Measurements from ENCODE around the gene KIF3B. TPM values are rescaled to one million over a fixed set of nuclear protein-coding genes. Genes with fewer than 3 reads are reported as not detected.

KIF3B gene
- total and polyA plus RNA-seq, 2 of the 13 experiments (the other 11 are each of a cell fraction or from before 2014, with no cell fraction given), result 23.6 to 28.8 TPM

DNA sequence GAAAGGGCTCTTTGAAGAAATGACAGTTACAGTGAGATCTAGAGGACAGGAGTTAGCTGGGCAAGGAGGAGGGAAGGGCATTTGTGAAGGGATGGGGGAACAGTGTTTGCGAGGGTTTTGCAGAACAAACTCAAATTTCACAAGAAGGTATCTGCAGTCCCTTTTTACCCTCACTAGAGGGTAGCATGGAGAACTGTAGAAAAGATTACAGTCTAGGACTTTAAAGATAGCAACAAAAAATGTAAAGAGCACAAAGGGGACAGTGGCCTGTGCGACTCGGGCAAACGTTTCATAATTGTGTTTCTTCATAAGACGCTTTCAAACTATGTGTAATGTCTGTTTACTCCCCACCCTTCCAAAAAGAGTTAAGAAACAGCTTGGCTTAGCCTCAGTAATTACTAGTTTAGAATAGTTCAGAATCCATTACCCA is 59.5 kb downstream of the KIF3B start (continued):
- TF ChIP-seq, protein P1, sequence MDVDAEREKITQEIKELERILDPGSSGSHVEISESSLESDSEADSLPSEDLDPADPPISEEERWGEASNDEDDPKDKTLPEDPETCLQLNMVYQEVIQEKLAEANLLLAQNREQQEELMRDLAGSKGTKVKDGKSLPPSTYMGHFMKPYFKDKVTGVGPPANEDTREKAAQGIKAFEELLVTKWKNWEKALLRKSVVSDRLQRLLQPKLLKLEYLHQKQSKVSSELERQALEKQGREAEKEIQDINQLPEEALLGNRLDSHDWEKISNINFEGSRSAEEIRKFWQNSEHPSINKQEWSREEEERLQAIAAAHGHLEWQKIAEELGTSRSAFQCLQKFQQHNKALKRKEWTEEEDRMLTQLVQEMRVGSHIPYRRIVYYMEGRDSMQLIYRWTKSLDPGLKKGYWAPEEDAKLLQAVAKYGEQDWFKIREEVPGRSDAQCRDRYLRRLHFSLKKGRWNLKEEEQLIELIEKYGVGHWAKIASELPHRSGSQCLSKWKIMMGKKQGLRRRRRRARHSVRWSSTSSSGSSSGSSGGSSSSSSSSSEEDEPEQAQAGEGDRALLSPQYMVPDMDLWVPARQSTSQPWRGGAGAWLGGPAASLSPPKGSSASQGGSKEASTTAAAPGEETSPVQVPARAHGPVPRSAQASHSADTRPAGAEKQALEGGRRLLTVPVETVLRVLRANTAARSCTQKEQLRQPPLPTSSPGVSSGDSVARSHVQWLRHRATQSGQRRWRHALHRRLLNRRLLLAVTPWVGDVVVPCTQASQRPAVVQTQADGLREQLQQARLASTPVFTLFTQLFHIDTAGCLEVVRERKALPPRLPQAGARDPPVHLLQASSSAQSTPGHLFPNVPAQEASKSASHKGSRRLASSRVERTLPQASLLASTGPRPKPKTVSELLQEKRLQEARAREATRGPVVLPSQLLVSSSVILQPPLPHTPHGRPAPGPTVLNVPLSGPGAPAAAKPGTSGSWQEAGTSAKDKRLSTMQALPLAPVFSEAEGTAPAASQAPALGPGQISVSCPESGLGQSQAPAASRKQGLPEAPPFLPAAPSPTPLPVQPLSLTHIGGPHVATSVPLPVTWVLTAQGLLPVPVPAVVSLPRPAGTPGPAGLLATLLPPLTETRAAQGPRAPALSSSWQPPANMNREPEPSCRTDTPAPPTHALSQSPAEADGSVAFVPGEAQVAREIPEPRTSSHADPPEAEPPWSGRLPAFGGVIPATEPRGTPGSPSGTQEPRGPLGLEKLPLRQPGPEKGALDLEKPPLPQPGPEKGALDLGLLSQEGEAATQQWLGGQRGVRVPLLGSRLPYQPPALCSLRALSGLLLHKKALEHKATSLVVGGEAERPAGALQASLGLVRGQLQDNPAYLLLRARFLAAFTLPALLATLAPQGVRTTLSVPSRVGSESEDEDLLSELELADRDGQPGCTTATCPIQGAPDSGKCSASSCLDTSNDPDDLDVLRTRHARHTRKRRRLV (CRISPR knock-in tag; IDR thresholded peaks at IDR 0.05), result 0 out of 2 replicates have a peak, but pooled peaks have one; percentile 58
- peak; percentile 81 for TF ChIP-seq RAD21 (CRISPR knock-in tag; IDR thresholded peaks at IDR 0.05)
- TF ChIP-seq GZF1 (CRISPR knock-in tag; IDR thresholded peaks at IDR 0.05), result no peak
- TF ChIP-seq HNRNPLL (IDR thresholded peaks at IDR 0.05; ENCODE audit: low read depth, low read length, poor library complexity, severe bottlenecking), result no peak
- TF ChIP-seq E2F5 (CRISPR knock-in tag; conservative IDR thresholded peaks at IDR 0.05), result no peak
- TF ChIP-seq, protein P2, sequence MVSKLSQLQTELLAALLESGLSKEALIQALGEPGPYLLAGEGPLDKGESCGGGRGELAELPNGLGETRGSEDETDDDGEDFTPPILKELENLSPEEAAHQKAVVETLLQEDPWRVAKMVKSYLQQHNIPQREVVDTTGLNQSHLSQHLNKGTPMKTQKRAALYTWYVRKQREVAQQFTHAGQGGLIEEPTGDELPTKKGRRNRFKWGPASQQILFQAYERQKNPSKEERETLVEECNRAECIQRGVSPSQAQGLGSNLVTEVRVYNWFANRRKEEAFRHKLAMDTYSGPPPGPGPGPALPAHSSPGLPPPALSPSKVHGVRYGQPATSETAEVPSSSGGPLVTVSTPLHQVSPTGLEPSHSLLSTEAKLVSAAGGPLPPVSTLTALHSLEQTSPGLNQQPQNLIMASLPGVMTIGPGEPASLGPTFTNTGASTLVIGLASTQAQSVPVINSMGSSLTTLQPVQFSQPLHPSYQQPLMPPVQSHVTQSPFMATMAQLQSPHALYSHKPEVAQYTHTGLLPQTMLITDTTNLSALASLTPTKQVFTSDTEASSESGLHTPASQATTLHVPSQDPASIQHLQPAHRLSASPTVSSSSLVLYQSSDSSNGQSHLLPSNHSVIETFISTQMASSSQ (IDR thresholded peaks at IDR 0.05; ENCODE audit: low read depth), result no peak
- TF ChIP-seq, protein P2 (CRISPR knock-in tag; IDR thresholded peaks at IDR 0.05; ENCODE audit: borderline replicate concordance), result no peak
- TF ChIP-seq, protein P3, sequence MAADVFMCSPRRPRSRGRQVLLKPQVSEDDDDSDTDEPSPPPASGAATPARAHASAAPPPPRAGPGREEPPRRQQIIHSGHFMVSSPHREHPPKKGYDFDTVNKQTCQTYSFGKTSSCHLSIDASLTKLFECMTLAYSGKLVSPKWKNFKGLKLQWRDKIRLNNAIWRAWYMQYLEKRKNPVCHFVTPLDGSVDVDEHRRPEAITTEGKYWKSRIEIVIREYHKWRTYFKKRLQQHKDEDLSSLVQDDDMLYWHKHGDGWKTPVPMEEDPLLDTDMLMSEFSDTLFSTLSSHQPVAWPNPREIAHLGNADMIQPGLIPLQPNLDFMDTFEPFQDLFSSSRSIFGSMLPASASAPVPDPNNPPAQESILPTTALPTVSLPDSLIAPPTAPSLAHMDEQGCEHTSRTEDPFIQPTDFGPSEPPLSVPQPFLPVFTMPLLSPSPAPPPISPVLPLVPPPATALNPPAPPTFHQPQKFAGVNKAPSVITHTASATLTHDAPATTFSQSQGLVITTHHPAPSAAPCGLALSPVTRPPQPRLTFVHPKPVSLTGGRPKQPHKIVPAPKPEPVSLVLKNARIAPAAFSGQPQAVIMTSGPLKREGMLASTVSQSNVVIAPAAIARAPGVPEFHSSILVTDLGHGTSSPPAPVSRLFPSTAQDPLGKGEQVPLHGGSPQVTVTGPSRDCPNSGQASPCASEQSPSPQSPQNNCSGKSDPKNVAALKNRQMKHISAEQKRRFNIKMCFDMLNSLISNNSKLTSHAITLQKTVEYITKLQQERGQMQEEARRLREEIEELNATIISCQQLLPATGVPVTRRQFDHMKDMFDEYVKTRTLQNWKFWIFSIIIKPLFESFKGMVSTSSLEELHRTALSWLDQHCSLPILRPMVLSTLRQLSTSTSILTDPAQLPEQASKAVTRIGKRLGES (CRISPR knock-in tag; IDR thresholded peaks at IDR 0.05; ENCODE audit: borderline replicate concordance), result no peak
- no peak for TF ChIP-seq ESRRA (CRISPR knock-in tag; IDR thresholded peaks at IDR 0.05; ENCODE audit: low read depth)
- TF ChIP-seq ZBTB20 (CRISPR knock-in tag; IDR thresholded peaks at IDR 0.05; ENCODE audit: borderline replicate concordance, low read depth), result no peak; the same call in 1 of the 2 replicates
- TF ChIP-seq ZNF792 (CRISPR knock-in tag; IDR thresholded peaks at IDR 0.05), result peak; percentile 55; the same call in 1 of the 2 replicates
- no peak for TF ChIP-seq FOXA1 (IDR thresholded peaks at IDR 0.05)
- TF ChIP-seq FOXA1 (CRISPR knock-in tag; IDR thresholded peaks at IDR 0.05), result no peak; the same call in 1 of the 2 replicates
- TF ChIP-seq ZNF549 (CRISPR knock-in tag; IDR thresholded peaks at IDR 0.05), result no peak
- no peak for TF ChIP-seq ZNF292 (CRISPR knock-in tag; IDR thresholded peaks at IDR 0.05; ENCODE audit: borderline replicate concordance, low read depth)
- no peak for TF ChIP-seq PRMT3 (CRISPR knock-in tag; IDR thresholded peaks at IDR 0.05; ENCODE audit: borderline replicate concordance, low read depth)
- TF ChIP-seq YEATS2 (CRISPR knock-in tag; IDR thresholded peaks at IDR 0.05; ENCODE audit: borderline replicate concordance), result 0 out of 2 replicates have a peak, but pooled peaks have one; percentile 29
- TF ChIP-seq SMC3 (IDR thresholded peaks at IDR 0.05; ENCODE audit: low read length), result peak; percentile 99
